ENCODE measurements around the gene AHRR. TPM values are rescaled to one million over a fixed set of nuclear protein-coding genes. Genes with fewer than 3 reads are reported as not detected.

The AHRR gene
- total and polyA plus RNA-seq, 10 of the 15 experiments (the other 5 are each of a cell fraction or from before 2014, with no cell fraction given): 0.90 to 35.2 (median 19.2) TPM

GRCh38 chr5:476814-477175 lies 155.3 kb downstream of the AHRR start:
- Histone ChIP-seq H3K27me3 (replicated peaks in 1 of 2; ENCODE audit: control insufficient read depth in 2 of 2, insufficient read depth in 2 of 2, low read length in 1 of 2) (no peaks in the 10 kb centered on the region), H3K9me3 (replicated peaks; ENCODE audit: control insufficient read depth, insufficient read depth, low read length) (no peaks in the 10 kb centered on the region), H3K9ac (ENCODE audit: control insufficient read depth, insufficient read depth, low read length) (no peak overlapping the region), H2AFZ (ENCODE audit: control insufficient read depth, low read depth, low read length) (no peak overlapping the region), H4K20me1 (ENCODE audit: control insufficient read depth, insufficient read depth) (no peaks in the 10 kb centered on the region), H3K4me1 (ENCODE audit: control insufficient read depth, insufficient read depth, low read length) (no peaks in the 10 kb centered on the region), H3K4me2 (ENCODE audit: control insufficient read depth, insufficient read depth) (no peak overlapping the region), H3K79me2 (ENCODE audit: control insufficient read depth, insufficient read depth, low read length) (peaks cover 10% of the 10 kb centered on the region), H3K36me3 (ENCODE audit: control insufficient read depth in 2 of 2, insufficient read depth in 2 of 2, low read length in 1 of 2) (no peaks in the 10 kb centered on the region), H3K27ac (ENCODE audit: control insufficient read depth, insufficient read depth) (no peak overlapping the region), H3K4me3 (no peak overlapping the region)
- no TSS peak for BruUV-seq (replicated peaks)
- DNase-seq (ENCODE audit: low read depth, low spot score): no peak
- ChIA-PET CTCF (no interaction called here), RAD21 (ENCODE audit: unreplicated experiment) (no interaction called here), SMC1A (ENCODE audit: uncharacterized antibody, unreplicated experiment) (no interaction called here), POLR2A (no interaction called here)
- FAIRE-seq: no peak
- no peak for TF ChIP-seq ZBTB4 (CRISPR knock-in tag; IDR thresholded peaks at IDR 0.05)
- TF ChIP-seq EED (IDR thresholded peaks at IDR 0.05; ENCODE audit: low read depth): no peak
- TF ChIP-seq PML (IDR thresholded peaks at IDR 0.05; ENCODE audit: low read length): no peak
- no peak for TF ChIP-seq MXI1 (IDR thresholded peaks at IDR 0.05; ENCODE audit: low read depth, low read length)
- TF ChIP-seq IKZF1 (conservative IDR thresholded peaks at IDR 0.05): no peak
- no peak for TF ChIP-seq CEBPB (IDR thresholded peaks at IDR 0.05; ENCODE audit: borderline replicate concordance in 1 of 2, low read depth in 2 of 2, low read length in 2 of 2)
- no peak for TF ChIP-seq TBL1XR1 (IDR thresholded peaks at IDR 0.05; ENCODE audit: low read depth, low read length)
- ATAC-seq: no peak
- intact Hi-C loops (cut with micrococcal nuclease; ENCODE audit: unreplicated experiment): loop anchor here (10.0 kb wide), 1 partner anchor 138 kb away; the partner anchor contains the start of gene CEP72
- in situ Hi-C loops (cut with MboI): no loop called here
- 39% methylated on average over 9 of the region's 9 CpGs for WGBS (ENCODE audit: insufficient coverage, insufficient replicate concordance, low lambda C conversion rate, missing lambda C conversion rate)

All from GM12878 (cell line).